GM18861 (cell line): ENCODE data around the gene HDGF.
A peak's percentile ranks its signal among the peaks of the same experiment; 100 is the strongest.

Experiments
- ATAC-seq: cut with Tn5 transposase; IDR thresholded peaks from one replicate; pipeline ENCODE4 v1.9.1; 2021; ENCODE audit not compliant: unreplicated experiment

HDGF gene

DNA sequence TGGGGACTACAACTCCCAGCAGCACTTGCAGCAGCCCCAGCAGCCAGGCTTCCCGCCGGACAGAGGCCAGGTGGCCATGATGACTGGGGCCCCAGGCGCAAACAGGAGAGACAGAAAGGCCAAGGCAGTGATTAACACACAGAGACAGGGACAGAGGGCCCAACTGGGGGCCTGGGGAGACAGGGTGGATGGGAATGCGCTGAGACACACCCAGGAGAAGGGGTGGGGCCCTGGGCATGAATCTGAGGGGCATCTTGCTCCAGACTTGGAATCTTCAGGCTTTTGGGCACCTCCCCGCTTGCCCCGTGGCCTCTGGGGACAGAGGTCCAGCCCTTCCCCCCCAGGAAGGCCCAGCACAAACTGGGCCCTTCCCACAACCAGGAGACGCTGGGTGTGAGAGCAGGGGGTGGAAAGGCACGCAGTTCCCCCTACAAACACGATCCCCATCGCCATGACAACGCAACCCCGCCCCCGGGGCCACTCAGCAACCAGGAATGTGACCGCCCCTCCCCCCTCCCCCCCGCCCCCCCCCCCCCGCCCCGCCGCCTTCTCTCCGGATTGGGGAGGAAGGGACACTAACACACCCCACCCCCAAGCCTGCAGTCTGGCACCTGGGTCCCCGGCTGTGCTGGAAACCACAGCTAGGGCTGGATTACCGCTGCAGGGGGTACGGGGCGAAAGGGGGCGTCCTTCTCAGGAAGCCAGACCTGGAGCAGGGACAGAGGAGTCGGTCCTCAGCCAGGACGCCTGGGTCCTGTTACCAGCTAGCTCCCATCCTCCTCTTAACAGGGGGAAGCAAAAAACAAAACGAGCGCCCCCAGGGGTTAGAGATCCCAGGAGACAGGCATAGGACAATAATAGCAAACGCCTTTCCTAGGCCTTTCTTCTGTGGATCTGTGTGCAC, 4.5 kb downstream of the HDGF start:
- no peak for ATAC-seq

DNA sequence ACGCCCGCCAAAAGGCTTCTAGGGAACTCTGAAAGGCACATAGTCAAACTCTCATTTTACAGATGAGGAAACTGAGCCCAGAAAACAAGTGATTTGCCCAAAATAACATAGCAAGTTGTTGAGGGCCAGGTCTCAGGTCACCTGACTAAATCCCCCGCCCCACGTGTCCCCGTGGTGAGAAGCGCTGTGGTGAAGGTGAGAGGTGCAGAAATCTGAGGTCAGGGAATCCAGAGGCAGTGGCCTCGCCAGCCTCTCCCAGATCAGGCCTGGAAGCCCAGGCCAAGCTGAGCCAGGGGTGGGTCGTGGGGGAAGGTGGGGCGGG, 5.1 kb downstream of the HDGF start:
- ATAC-seq: no peak

- no peak for ATAC-seq
These were observed 5.6 kb downstream of the HDGF start for GRCh38 chr1:156745881-156746280.

DNA sequence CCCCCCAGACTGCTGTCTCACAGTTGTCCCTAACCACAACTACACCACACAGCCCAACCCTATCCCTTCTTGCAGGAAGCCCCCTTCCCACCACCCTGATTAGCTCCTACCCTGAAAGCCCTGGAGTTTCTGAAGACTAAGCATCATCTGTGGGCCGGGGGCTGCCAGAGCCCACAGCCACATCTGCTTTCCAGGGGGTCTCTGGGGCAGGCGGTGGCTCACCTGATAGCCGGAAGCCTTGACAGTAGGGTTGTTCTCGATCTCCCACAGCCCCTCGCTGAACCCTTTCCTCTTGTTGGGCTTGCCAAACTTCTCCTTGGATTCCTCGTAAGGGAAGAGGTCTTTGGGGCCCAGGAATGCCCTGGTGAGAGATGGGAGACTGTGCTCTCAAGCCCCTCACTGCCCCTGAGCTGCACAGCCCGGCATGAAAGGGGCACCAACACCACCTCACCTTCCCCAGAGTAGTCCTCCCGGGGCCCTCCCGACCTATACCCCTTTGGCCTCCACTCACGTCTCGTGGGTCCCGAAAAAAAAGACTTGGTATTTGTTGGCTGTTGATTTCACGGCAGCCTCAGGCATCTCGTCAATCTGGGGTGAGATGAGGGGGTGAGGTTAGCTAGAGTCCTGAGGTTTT, 6.6 kb downstream of the HDGF start:
- no peak for ATAC-seq

DNA sequence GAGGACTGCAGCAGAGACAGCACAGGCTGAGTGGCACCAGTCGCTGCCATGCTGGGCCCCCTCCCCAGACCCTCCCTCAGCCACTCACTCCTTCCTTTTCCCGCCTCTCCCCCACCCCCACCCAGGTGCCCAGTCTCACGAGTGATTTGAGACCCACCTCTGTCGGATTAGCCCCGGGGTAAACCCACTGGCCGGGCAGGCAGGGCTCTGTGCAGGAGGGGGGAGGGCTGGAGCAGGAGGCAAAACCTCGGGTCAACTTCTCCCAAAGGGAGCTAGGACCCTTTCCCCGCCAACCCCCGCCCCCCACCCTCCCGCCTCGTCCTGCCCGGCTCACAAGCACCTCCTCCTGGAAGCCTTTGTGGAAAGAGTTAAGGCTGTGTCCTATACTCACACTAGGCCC, 7.1 kb downstream of the HDGF start:
- ATAC-seq: no peak

DNA sequence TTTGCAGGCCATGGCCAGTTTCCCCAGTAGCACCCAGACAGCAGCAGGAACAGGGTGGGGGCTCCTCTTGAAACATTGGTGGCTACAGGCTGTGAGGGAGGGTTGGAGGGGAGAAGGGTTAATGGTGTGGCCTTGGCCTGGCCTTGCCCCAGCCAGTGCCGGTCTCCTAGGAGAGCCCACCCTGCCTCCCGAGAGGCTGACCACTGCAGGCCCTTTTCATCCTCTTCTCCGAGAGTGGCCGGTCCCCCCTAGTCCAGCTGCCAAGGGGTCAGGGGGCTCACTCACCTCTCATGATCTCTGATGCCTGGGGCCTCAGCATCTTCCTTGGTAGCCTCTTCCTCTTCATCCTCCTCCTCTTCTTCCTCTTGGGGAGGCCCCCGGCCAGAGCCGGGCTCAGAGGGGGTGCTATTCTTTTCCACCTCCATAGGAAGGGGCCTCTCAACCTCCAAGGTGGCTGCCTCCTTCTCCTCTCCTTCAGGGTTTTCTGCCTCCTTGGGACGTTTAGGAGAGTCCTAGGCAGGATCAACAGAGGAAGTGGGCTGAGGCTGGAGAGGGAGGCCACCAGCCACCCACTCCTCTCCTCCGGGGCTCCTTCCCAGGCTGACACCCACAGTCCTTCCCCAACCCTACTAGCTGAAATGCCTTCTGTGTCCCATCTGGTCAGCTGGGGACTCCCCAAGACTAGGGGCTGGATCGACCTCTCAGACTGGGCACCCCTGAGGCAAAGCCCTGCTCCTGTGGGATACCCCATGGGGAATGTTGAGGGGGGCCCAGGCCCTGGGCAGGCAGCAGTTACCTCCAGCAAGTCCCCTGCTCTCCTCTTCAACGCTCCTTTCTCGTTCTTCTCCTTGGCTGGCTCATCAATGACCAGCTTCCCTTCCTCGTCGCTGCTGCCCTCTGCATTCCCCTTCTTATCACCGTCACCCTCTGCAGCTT, 7.8 kb downstream of the HDGF start:
- ATAC-seq: no peak

- ATAC-seq: no peak
These were observed 8.7 kb downstream of the HDGF start for GRCh38 chr1:156742801-156743200.

DNA sequence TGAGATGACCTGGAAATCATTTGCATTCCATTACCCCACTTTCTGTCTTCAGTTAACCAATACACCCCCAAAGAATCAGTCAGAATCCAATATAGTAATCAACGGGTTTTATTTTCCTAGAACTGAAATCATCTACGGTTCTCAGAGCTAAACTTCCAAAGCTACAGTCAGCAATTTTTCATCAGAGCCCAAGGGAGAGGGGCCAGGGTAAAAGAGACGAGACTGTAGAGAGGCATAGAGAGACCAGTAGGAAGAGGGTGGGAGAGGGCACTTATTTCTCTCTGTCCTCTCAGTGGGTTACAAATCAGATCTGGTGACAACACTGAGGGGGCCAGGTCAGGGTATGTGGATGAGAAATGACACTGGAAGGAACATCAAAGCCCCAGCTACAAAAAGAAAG, 9.5 kb downstream of the HDGF start:
- ATAC-seq: no peak

GRCh38 chr1:156741481-156741983, 9.9 kb downstream of the HDGF start:
- ATAC-seq: peak; percentile 1

DNA sequence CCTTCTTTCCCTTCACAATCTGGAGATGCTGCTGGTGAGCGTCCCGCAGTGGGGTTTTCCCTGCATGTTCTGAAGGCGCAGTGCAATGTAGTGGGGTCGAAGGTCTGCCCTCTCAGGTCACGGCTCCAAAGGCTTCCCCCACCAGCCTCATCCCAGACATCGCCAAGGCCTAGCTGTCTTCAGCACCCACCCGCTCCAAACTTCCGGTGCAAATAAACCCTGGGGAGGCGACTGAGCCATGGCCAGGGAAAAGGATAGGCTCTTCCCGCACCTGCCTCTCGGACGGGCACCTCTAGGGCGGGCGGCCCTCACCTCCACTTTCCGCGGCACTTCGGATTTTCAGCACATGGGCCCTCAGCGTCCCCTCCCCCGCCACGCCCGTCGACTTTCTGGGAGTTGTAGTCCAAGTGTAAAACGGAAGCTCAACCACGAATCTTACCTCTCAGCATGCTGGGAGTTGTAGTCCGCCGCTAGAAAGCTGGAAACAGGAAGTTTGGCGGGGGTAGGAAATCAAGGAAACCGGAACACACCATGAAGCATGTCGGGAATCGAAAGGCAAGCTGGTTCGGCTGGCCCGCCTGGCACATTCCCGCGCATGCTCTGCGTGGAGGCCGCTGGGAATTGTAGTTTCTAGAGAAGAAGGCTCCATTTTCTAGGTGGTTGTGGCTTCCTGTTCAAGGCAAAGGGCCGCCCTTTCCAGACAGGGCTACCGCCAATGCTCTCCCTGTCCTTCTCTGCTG, 10.6 kb downstream of the HDGF start, which contains the start of gene MRPL24:
Gene MRPL24, minus strand, starts transcription at position 348 of the 740 bp plus-strand sequence. CDS start 2,384 bp downstream, outside the sequence.
- ATAC-seq: peak; percentile 82

- ATAC-seq: peak; percentile 3
These were observed 11.2 kb downstream of the HDGF start for GRCh38 chr1:156740237-156740740.

GRCh38 chr1:156738916-156739315, 12.6 kb downstream of the HDGF start:
- ATAC-seq: no peak

GRCh38 chr1:156738407-156738806, 13.1 kb downstream of the HDGF start:
- no peak for ATAC-seq

DNA sequence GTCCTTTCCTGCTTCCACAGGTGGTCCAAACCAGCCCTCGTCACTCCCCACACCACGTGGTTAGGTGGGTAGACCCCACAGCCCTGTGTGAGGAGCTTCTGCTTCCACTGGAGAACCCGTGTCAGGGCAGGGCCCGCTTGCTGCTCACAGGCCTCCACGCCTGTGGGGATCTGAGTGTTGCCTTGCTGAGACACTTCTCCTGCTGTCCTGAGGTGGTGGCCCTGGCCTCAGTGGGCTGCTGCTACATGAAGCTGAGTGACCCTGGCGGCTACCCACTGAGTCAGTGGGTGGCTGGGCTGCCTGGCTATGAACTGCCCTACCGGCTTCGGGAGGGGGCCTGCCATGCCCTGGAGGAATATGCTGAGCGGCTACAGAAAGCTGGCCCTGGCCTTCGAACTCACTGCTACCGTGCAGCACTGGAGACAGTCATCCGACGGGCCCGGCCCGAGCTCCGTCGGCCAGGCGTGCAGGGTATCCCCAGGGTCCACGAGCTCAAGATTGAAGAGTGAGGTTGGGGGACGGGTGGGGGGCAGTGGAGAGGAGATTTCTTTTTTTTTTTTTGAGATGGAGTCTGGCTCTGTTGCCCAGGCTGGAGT, 17.4 kb downstream of the HDGF start:
- ATAC-seq: no peak

DNA sequence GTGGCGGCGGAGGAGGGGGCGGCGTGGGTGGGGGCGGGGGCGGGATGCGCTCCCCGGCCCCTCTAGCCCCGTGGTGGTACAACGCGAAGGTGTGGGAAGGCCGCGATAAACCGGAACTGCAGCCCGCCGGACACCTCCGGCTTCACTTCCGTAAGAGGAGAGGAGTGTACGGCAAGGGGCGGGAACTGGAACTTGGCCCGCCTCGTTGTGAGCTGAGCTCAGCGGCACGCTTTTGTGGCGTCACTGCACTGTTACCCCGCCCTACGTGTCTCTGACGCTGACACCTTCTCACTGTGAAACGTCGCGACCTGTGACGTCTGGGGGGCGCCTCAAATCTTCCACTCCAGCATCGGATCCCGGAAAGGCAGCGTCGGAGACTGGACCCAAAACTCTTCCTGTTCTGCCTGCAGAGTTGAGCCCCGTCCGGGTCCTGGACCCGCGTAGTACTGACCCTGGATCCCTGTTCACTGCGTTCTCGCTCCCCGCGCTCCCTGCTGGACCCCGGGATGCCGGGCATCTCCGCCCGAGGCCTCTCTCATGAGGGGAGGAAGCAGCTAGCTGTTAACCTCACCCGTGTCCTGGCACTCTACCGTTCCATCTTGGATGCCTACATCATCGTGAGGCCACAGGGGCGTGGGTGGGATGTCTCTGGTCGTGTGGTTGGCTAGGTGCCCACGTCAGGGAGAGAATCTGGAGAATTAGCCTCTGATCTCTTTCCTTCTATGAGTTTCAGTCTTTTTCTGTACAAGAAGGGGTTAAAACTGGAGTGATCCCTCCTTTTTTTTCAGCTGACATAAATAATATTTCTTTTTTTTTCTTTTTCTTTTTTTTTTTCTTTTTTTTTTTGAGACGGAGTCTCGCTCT, 22.6 kb downstream of the HDGF start, which contains the start of gene ISG20L2:
Gene ISG20L2, minus strand, starts transcription at position 168 of the 864 bp plus-strand sequence. CDS start 1,114 bp downstream, outside the sequence.
- ATAC-seq: peak; percentile 83

GRCh38 chr1:156727926-156728598, 23.4 kb downstream of the HDGF start, which contains the start of gene METTL25B:
METTL25B (plus strand) TSS chr1:156728469; CDS start chr1:156729105, 636 bp downstream.
- peak; percentile 26 for ATAC-seq

GRCh38 chr1:156727492-156727891, 24.0 kb downstream of the HDGF start:
- ATAC-seq: no peak
